HepG2 (cell line): ENCODE measurements around the gene CD28. TPM values are rescaled to one million over a fixed set of nuclear protein-coding genes. Genes with fewer than 3 reads are reported as not detected.

Source experiments
- ATAC-seq: fragments of 200-7000 bp; cut with Tn5 transposase; 3 replicates; pipeline ENCODE4 v1.9.1; 2020; ENCODE audit warnings: mild to moderate bottlenecking, moderate library complexity
- BruUV-seq: library from RNA; stranded (reverse); fragments of 400-500 nt; replicated peaks from 2 replicates; lab custom pipeline; 2021; lab: Mats Ljungman, UMichigan
- CTCF ChIA-PET: fragments of 300-600 bp; formaldehyde crosslinking; extraction: SDS; loops from one replicate; lab custom pipeline; 2021; ENCODE audit warnings: low total read pairs, inconsistent platforms, low intra/inter-chr PET ratio; lab: Yijun Ruan, JAX
- POLR2A ChIA-PET: fragments of 350-600 bp; sonication (Branson Sonifier 250); formaldehyde crosslinking; loops from one replicate; lab custom pipeline; 2020; ENCODE audit warnings: antibody characterized with exemption, inconsistent platforms; lab: Yijun Ruan, JAX
- DNase-seq: peaks from one replicate; pipeline ENCODE4 v3.0.0-alpha.2; 2015; ENCODE audit warnings: low spot score
- FAIRE-seq: peaks from 3 replicates; lab custom pipeline; 2011; peaks lifted over from hg19 to GRCh38; lab: Jason Lieb, UNC
- H2AFZ ChIP-seq: one replicate; pipeline ENCODE4 v1.6.1; 2011; ENCODE audit warnings: low read length, inconsistent platforms
- H3K27ac ChIP-seq: fragments of 300-600 bp; 3 replicates; pipeline ENCODE4 v1.8.0; 2011; ENCODE audit warnings: mixed run types, mild to moderate bottlenecking, mixed read lengths, low read length, inconsistent platforms; ENCODE audit not compliant: insufficient read depth; ENCODE audit errors: extremely low read length
- H3K27me3 ChIP-seq, 2 experiments: fragments of 200-600 bp in 1 of 2; 2 replicates in 1 of 2; 3 replicates in 1 of 2; pipeline versions ENCODE4 v1.6.0 to v1.8.0; 2011; ENCODE audit warnings: low read length in 2 of 2, mild to moderate bottlenecking in 2 of 2, moderate library complexity in 2 of 2, inconsistent platforms in 1 of 2; ENCODE audit not compliant: insufficient read depth in 2 of 2, control insufficient read depth in 1 of 2
- H3K36me3 ChIP-seq, 2 experiments: fragments of 200-600 bp in 1 of 2; replicated peaks in 1 of 2; 2 replicates in 1 of 2; 3 replicates in 1 of 2; pipeline versions ENCODE4 v1.5.1 to v1.8.0; 2011; ENCODE audit warnings: low read length in 2 of 2, inconsistent platforms in 1 of 2; ENCODE audit not compliant: insufficient read depth in 2 of 2, control insufficient read depth in 1 of 2
- H3K4me1 ChIP-seq: 2 replicates; pipeline ENCODE4 v1.5.1; 2012; ENCODE audit warnings: low read length, inconsistent platforms; ENCODE audit not compliant: insufficient read depth
- H3K4me2 ChIP-seq: 2 replicates; pipeline ENCODE4 v1.6.0; 2011; ENCODE audit warnings: low read depth, low read length, inconsistent platforms
- H3K4me3 ChIP-seq, 3 experiments: fragments of 200-600 bp in 1 of 3; sonication (generic), shearing (Covaris generic) in 1 of 3; replicated peaks in 1 of 3; 2 replicates each; pipeline ENCODE4 v1.5.1; 2011 to 2016; ENCODE audit warnings: low read length in 3 of 3, inconsistent platforms in 2 of 3, low read depth in 2 of 3, mild to moderate bottlenecking in 2 of 3, control low read depth in 1 of 3, mixed read lengths in 1 of 3; ENCODE audit not compliant: insufficient read depth in 1 of 3
- H3K79me2 ChIP-seq: one replicate; pipeline ENCODE4 v1.6.1; 2011; ENCODE audit warnings: low read length, inconsistent platforms; ENCODE audit not compliant: insufficient read depth
- H3K9ac ChIP-seq: 2 replicates; pipeline ENCODE4 v1.6.0; 2011; ENCODE audit warnings: mild to moderate bottlenecking, low read depth, low read length, inconsistent platforms; ENCODE audit not compliant: insufficient read depth
- H3K9me3 ChIP-seq: 2 replicates; pipeline ENCODE4 v1.5.1; 2012; ENCODE audit warnings: mild to moderate bottlenecking, low read length
- H4K20me1 ChIP-seq: 2 replicates; pipeline ENCODE4 v1.6.0; 2011; ENCODE audit warnings: inconsistent platforms, mild to moderate bottlenecking, low read length, moderate library complexity; ENCODE audit not compliant: insufficient read depth
- CAMTA2 ChIP-seq: sonication (generic); formaldehyde crosslinking; IDR thresholded peaks from 2 replicates; pipeline ENCODE4 v1.4.0; 2020; ENCODE audit warnings: mild to moderate bottlenecking, missing genetic modification reagents, borderline replicate concordance
- HNRNPH1 ChIP-seq: fragments of 200-400 bp; formaldehyde crosslinking; optimal IDR thresholded peaks from 2 replicates; pipeline ENCODE3; 2017; ENCODE audit warnings: mild to moderate bottlenecking, low read depth, low read length
- MIXL1 ChIP-seq: IDR thresholded peaks from 2 replicates; pipeline ENCODE4 v1.6.1; 2016
- PAWR ChIP-seq: sonication (generic); formaldehyde crosslinking; IDR thresholded peaks from 2 replicates; pipeline ENCODE4 v1.4.0; 2020; ENCODE audit warnings: missing genetic modification reagents, mild to moderate bottlenecking, borderline replicate concordance
- RBM39 ChIP-seq: fragments of 200-400 bp; formaldehyde crosslinking; IDR thresholded peaks from one replicate; pipeline ENCODE4 v1.6.1; 2018; ENCODE audit warnings: antibody characterized with exemption, mild to moderate bottlenecking, low read depth, low read length; ENCODE audit not compliant: poor library complexity, severe bottlenecking
- SATB2 ChIP-seq: sonication (generic); formaldehyde crosslinking; IDR thresholded peaks from 2 replicates; pipeline ENCODE4 v1.5.0; 2020; ENCODE audit warnings: missing genetic modification reagents
- SIX1 ChIP-seq: sonication (generic); formaldehyde crosslinking; IDR thresholded peaks from 2 replicates; pipeline ENCODE4 v1.4.0; 2020; ENCODE audit warnings: missing genetic modification reagents, borderline replicate concordance
- TCF12 ChIP-seq, 2 experiments: fragments of 450-650 bp in 1 of 2; sonication (generic) in 1 of 2; formaldehyde crosslinking in 1 of 2; IDR thresholded peaks; 2 replicates each; pipeline versions ENCODE4 v1.6.1 to v1.8.0; 2017 to 2022; ENCODE audit warnings: antibody characterized with exemption in 1 of 2, mild to moderate bottlenecking in 1 of 2, missing genetic modification reagents in 1 of 2, moderate library complexity in 1 of 2
- XRCC5 ChIP-seq: fragments of 200-400 bp; formaldehyde crosslinking; optimal IDR thresholded peaks from 2 replicates; pipeline ENCODE3; 2017; ENCODE audit warnings: mild to moderate bottlenecking, low read length
- ZFP41 ChIP-seq: sonication (generic); formaldehyde crosslinking; IDR thresholded peaks from 2 replicates; pipeline ENCODE4 v1.4.0; 2020; ENCODE audit warnings: mild to moderate bottlenecking, missing genetic modification reagents, borderline replicate concordance
- ZNF205 ChIP-seq: IDR thresholded peaks from 2 replicates; pipeline ENCODE4 v1.6.1; 2018; ENCODE audit warnings: missing biosample characterization, missing genetic modification reagents
- ZNF331 ChIP-seq: sonication (generic); formaldehyde crosslinking; IDR thresholded peaks from 2 replicates; pipeline ENCODE4 v1.4.0; 2020; ENCODE audit warnings: missing genetic modification reagents
- ZNF431 ChIP-seq: sonication (generic); formaldehyde crosslinking; IDR thresholded peaks from 2 replicates; pipeline ENCODE4 v1.9.0; 2022; ENCODE audit warnings: missing genetic modification reagents, low read depth, mild to moderate bottlenecking, borderline replicate concordance
- ZNF484 ChIP-seq: sonication (generic); formaldehyde crosslinking; IDR thresholded peaks from 2 replicates; pipeline ENCODE4 v1.5.1; 2020; ENCODE audit warnings: mild to moderate bottlenecking, low read depth, missing genetic modification reagents, borderline replicate concordance
- WGBS: methylation state at CpG from one replicate; pipeline ENCODE4 v1.1.6; 2017; ENCODE audit warnings: low lambda C conversion rate; 5-methylcytosine and 5-hydroxymethylcytosine counted together
- in situ Hi-C: cut with HindIII; loops from 2 replicates; pipeline ENCODE4 v1.10.0; 2017; ENCODE audit warnings: low pct_unique_long_range_greater_than_20kb; ENCODE audit not compliant: extremely low pct_ligation_motif_present
- intact Hi-C: fragments of 100-400 bp; cut with micrococcal nuclease; formaldehyde crosslinking; loops from one replicate; pipeline ENCODE4 v1.10.0; 2022; ENCODE audit not compliant: unreplicated experiment
- polyA plus RNA-seq, 8 experiments: library from polyadenylated mRNA; depleted of rRNA in 3 of 8; stranded (reverse) in 7 of 8; unstranded in 1 of 8; fragments of >200 nt; fragmentation: Illumina TruSeq in 4 of 8; extraction: Trizol in 4 of 8; gene quantifications; 2 replicates each; pipeline versions ENCODE4 v1.2.1 to v1.2.3, GENCODE V29; 2011 to 2016; ENCODE audit warnings: low read depth in 4 of 8, missing spikeins in 1 of 8, mixed read lengths in 1 of 8; ENCODE audit not compliant: insufficient read depth in 1 of 8
- total RNA-seq, 5 experiments: library from RNA; depleted of rRNA; stranded (reverse); fragments of >200 nt; fragmentation: Illumina TruSeq; extraction: Trizol; gene quantifications; 2 replicates each; pipeline ENCODE4 v1.2.3, GENCODE V29; 2016; ENCODE audit warnings: low read depth in 1 of 5

Gene CD28
- total and polyA plus RNA-seq, 2 of the 13 experiments (the other 11 are each of a cell fraction or from before 2014, with no cell fraction given) = not detected

GRCh38 chr2:203682688-203683130 lies 23.7 kb upstream of the CD28 start:
- TF ChIP-seq ZNF484 (CRISPR knock-in tag) = no peak
- TF ChIP-seq ZFP41 (CRISPR knock-in tag) = no peak
- TF ChIP-seq RBM39 = no peak
- no peak for TF ChIP-seq TCF12 (IDR thresholded peaks at IDR 0.05)
- TF ChIP-seq TCF12 (CRISPR knock-in tag; IDR thresholded peaks at IDR 0.05) = no peak
- TF ChIP-seq MIXL1 (CRISPR knock-in tag) = no peak
- no peak for TF ChIP-seq XRCC5
- no peak for TF ChIP-seq SATB2 (CRISPR knock-in tag)
- TF ChIP-seq SIX1 (CRISPR knock-in tag) = no peak
- TF ChIP-seq ZNF331 = no peak
- TF ChIP-seq ZNF205 = no peak
- TF ChIP-seq ZNF431 (CRISPR knock-in tag) = no peak
- TF ChIP-seq HNRNPH1 = no peak
- TF ChIP-seq PAWR (CRISPR knock-in tag) = no peak
- no peak for TF ChIP-seq CAMTA2 (CRISPR knock-in tag)
- CTCF ChIA-PET = no interaction called here
- intact Hi-C loops (no loop called here), in situ Hi-C loops (no loop called here)
- H3K4me3 ChIP-seq = no peak overlapping the region
- no TSS peak for BruUV-seq
- 59% methylated on average over 4 of the region's 4 CpGs for WGBS
- FAIRE-seq (no peak), ATAC-seq (no peak), DNase-seq (no peak)
- no peak overlapping the region for H3K27ac ChIP-seq
- H2AFZ ChIP-seq = no peak overlapping the region
- no peaks in the 10 kb centered on the region for H4K20me1 ChIP-seq
- no peak overlapping the region for H3K9ac ChIP-seq
- H3K4me2 ChIP-seq = no peak overlapping the region
- H3K36me3 ChIP-seq = no peaks in the 10 kb centered on the region
- POLR2A ChIA-PET = interaction anchor here (1.0 kb wide), 1 partner anchor 101 kb away, joined by 3 read pairs; no protein-coding TSS in a partner anchor
- H3K27me3 ChIP-seq = no peaks in the 10 kb centered on the region
- H3K4me1 ChIP-seq = peaks cover 13% of the 10 kb centered on the region
- H3K9me3 ChIP-seq = no peaks in the 10 kb centered on the region
- H3K79me2 ChIP-seq = no peaks in the 10 kb centered on the region
